ENCODE results near the gene STARD13.
A peak's percentile ranks its signal among the peaks of the same experiment; 100 is the strongest.
"Not testable (repeated sequence)": the region's sequence is repeated elsewhere in the genome, so short reads cannot be mapped to it uniquely, and the experiment has no call there.

The STARD13 gene

DNA sequence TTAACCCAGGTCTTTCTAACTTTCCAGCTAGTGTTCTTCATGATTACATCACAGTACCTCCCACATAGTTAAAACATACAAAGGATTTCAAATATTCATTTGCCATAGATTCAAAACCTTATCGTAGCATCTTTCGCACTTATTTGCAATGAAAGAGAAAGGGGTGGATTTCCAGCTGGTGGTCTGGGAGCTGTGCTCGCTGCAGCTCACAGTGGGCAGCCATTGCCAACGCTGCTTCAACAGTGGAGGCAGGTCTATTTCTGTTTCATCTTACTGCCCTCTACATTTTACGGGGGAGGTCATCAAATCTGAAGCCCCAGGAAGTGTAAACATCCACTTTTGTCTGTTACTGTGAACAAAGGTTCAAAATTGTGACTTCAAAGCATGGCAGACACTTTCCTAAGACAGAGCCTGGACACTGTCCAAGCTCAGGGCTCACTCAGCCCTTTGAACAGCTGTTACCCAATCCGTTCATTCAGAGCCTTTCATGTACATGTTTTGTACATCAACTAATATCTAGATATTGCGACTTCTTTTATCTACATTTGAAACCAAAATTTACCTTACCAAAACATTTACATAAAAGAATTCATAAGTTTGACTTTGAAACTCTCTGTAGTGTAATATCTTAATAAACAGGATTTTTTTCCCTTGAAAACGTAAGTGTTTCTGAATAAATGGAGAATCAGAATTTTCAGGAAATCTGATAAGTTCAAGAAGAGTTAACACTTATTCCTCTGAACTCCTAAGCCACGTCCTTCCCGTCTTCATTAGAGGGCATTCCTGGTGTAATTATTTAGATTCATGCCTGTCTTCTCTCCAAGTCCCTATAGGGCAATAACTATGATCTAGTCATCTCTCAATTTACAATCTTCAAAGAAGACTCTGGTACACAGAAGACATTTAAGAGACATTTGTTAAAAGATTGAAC is 25.1 kb downstream of the STARD13 start:
- no peak for DNase-seq (ENCODE audit: insufficient read length, low spot score)
- no peak for FAIRE-seq

DNA sequence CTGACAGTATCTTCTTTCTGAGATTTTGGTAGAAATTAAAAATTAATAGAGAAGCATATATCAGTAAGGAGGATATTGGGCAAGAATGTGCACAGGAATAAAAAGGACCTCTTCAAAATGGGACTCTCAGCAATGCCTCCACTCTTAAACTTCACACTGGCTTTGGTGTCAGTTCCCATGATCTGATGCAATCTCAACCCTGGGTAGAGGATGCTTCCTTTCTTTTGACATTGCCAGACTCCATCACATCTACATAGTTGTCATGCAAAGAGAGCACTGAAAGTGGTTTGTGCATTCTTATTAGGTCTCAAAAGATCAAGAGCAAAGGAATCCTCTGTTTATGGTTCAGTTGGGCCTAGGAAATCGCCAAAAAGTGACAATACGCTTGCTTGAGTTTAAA is 26.3 kb downstream of the STARD13 start:
- FAIRE-seq (no peak), DNase-seq (ENCODE audit: insufficient read length, low spot score) (no peak)

DNA sequence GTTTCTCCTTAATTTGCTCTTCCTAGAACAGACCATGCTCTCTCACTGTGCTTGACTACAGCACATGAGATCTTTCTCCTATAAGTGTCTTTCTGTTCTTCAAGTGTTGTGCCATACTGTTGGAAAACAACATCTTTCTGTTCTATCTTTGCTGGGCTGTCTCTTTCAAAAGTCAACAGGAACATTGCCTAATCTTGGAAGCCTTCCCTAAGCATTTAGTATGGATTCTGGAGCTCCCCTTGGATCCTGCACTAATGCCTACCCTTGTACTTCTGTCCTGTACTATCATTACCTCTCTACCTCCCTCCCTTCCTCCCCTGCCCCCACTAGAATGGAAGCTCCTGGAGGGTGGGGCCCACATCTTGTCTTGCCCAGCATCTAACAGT is 26.8 kb downstream of the STARD13 start:
- FAIRE-seq = no peak

DNA sequence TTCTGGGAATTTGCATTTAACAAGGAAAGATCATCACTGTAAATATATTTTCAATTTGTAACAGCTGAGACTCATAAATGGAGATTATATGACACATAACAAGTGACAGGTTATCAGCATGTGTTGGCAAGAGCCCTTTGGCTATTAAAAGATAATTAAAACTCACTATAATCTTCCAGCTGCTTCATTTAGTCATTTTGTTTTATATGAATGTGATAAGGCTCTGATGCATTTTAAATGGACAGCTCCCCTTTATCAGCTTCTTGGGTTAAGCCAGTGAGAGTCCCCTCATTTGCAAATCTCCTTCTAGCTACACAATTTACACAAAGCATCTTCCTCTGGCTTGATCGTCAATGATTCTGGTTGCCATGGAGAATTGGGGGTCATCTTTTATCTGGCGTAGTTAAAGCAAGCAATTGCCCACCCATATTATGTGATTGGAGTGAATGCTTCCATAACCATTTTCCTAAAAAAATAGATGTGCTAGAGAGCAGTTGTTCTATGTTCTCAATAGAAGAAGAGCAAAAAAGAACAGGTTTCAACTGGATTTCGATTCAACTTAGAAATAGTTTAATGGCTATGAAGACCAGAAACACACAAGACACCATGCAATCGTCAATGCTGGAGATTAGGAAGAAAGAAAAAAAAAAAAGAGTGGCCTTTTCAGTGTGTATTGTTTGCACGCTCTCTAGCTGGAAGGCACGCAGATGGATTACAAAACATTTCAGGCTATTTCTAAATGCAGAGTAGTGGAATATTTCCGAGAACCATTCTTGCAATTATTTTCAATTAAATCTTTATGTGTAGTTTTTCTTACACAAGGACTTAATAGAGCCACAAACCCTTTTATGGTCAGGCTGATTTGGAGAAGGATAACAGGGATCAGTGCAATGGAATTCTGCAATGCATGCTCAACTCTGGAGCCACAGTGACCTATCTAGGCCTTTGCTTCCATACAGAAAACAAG is 27.4 kb downstream of the STARD13 start:
- no peak for FAIRE-seq
- no peak for DNase-seq (ENCODE audit: insufficient read length, low spot score)

More for the DNA sequence above, 26.8 kb downstream of the STARD13 start:
- DNase-seq (ENCODE audit: insufficient read length, low spot score) = no peak

DNA sequence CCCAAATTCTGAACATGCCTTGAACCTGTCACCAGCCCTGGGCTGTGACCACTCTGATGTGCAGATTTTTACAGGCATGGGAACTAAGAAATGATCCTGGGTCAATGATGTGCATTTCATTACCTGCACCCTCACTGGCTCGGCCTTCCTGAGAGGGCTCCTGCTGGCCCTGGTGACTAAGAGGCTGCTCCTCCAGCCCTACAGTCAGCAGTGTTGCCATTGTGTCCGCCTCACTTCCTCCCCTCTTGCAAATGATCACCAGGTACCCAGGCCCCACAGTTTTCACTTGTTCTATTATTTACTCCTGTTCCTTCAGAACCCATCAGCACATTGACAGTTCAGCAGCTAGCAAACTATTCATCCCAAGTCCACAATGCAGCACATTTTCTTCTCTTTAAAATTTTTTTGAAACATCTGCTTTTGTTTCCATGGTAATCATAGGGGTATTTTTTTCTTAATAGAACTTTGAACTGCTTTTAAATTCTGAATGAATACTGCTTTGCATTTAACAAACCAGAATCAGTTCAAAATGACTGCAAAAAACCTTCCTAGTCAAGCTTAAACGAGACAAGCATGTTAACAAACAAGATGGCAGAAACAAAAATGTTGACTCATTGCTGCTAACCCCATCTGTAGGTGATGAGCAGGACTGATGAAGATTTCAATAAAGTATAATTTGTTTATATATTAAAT is 29.3 kb downstream of the STARD13 start:
- no peak for FAIRE-seq
- no peak for DNase-seq (ENCODE audit: insufficient read length, low spot score)

DNA sequence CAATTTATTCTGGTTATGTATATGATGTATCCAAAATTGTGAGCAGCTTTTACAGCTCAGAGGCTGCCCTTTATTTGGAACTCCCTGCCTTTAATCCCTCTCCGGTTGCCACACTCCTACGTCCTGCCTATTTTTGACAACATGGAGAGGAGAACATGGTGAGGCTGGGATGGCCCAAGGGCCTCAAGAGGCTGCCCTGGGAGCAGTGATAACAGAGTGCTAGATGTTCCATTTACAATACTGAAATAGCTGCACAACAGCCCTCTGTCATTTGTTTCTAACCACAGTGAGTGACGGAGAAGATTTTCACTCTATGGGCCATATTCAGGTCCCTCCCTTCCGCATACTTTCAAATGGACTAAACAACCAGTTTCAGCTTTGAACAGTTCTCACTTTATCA is 33.4 kb downstream of the STARD13 start:
- DNase-seq (ENCODE audit: insufficient read length, low spot score) (no peak), FAIRE-seq (no peak)

DNA sequence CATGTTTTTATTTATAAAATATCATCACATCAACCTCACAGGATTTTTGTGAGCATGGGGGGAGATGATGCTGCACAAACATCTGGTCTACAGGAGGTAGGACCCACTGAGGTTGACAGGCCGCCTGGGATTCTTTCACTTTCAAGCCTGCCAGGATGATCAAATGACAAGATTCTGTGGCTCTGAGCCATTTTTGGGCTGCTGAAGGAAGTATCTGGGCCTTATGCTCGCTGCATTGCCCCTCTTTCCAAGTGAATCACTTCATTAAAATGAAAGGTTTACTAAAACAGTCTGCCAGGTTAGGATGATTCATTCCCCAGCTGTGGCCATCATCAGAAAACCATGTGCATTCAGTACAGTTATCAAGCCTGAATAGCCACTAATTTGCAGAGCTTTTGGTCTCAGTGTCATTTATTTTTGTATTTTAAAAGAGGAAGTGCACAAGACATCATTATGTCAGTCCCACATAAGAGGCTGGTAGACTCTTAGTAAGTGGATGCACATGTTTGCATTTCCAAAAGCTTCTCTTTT is 34.4 kb downstream of the STARD13 start:
- FAIRE-seq (no peak), DNase-seq (ENCODE audit: insufficient read length, low spot score) (no peak)

DNA sequence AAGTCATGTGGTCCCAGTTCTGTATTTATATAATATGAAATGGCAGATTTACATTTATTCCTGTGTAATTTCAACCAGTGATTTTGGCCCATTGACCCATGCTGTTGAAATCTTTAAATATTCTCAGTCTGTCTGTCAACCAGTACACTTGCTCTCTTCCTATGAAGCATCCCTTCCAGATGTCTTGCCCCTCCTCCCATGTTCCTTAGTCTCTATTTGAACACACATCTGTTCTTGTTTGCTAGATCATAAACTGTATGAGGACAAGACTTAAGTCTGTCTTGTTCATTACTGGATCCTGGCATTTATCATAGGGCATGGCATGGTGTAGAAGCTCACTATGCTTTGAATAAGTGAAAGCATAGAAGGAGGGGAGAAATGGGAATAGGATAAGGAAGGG is 34.9 kb downstream of the STARD13 start:
- DNase-seq (ENCODE audit: insufficient read length, low spot score) = no peak

DNA sequence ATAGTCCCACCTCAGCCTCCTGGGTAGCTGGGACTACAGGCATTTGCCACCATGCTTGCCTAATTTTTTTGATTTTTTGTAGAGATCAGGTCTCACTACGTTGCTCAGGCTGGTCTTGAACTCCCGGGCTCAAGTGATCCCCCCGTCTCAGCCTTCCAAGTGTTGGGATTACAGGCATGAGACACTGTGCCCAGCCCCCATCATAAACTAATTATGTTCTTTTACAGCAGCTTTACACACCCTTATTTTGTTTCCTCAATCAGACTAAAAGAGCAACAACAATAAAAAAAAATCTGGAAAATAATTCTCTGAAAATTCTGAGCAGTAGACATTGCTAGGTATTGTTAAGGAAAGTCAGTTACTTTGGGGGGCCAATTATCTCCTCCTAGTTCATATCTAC is 35.7 kb downstream of the STARD13 start:
- FAIRE-seq (no peak), DNase-seq (ENCODE audit: insufficient read length, low spot score) (no peak)

More for the DNA sequence above, 34.9 kb downstream of the STARD13 start:
- no peak for FAIRE-seq

DNA sequence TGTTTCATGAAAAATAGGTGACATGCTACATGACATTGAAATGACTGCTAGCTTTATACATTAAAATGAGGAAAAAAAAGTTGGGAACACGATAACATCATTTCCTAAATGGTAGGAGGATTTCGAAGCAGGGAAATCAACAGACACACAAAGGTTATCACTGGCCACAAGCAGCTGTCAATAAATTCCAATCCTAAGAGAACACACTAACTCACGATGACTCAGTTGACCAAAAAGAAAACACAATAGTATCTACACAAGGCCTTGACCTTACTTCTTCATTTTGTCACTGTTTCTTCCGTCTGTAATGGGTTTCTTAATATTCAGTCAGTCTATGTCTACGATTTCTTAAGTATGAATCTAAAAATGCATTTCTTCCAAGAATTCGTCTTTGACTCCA is 36.5 kb downstream of the STARD13 start:
- FAIRE-seq (peak; percentile 37), DNase-seq (ENCODE audit: insufficient read length, low spot score) (no peak)

DNA sequence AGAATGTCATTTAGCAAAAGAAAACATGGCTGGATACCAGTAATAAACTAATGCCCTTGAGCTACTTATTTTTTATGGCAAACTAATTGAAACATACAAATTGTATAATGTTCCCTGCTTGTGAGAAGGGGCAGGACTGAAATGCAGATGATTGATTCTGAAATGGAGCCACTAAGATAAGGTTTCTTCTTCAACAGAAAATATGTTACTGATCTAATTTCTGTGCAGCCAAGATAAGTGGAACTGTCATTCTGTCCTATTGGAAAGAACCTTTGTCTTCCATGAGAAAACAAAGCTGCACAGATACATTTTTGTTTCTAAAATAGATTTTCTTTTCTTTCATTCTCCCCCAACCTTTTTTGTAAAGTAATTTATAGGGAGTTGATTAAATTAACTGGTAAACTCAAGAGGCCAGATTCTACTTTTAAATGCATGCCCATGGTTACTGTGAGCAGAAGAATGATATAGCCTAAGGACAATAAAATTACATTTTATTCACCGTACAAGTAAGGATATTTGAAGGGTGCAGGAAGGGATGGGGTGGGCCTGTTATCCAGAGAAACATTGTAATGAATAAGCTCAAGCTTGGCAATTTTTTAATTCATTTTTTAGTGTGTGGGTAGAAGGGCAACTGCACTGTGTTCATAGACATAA is 39.9 kb downstream of the STARD13 start:
- no peak for DNase-seq (ENCODE audit: insufficient read length, low spot score)
- FAIRE-seq = no peak

DNA sequence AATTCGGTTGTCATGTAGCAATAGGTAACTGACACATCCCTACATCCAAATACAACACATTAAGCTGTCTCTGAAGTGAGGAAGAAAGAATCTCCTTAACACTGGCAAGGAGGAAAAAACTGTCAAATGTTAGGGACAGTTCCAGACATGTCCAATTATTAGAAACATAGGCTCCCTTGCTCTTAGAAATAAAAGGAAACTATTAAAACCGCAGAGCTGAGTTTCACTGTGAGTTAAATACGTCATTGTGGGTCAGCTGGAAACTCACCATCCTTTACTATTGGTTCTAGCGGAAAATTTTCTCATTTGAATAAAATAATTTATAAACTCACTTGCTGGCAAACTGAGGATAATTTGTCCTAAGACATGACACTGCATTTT is 40.7 kb downstream of the STARD13 start:
- DNase-seq (ENCODE audit: insufficient read length, low spot score) (no peak), FAIRE-seq (no peak)

DNA sequence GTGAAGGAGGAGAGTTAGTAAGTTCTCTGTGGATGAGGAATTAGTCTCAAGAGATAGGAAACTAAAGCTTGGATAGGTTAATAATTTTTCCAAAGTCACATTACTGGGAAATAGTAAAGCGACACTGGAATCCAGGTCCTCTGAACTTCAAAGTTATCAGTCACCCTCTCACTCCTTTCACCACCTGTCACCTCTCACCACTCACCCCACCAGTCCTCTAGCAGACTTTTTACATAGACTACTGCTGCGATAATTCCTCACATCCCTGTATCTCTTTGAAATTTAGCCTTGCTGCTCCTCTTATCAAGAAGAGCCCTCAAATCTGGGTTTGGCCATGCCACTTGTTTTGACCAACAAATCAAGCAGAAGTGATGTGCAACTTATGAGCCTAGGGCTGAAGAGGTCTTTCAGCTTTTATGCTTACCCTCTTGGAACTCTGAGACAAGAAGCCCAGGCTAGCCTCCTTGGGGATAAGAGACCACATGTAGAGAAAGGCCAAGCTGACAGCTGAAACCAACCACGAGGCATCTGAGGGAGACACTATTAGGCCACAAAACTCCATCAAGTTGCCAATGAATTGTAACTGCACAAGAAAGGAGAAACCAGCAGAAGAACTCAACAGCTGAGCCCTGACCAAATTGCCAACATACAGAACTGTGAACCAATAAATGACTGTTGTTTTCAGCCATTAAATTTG is 41.2 kb downstream of the STARD13 start:
- DNase-seq (ENCODE audit: insufficient read length, low spot score) (no peak), FAIRE-seq (no peak)

DNA sequence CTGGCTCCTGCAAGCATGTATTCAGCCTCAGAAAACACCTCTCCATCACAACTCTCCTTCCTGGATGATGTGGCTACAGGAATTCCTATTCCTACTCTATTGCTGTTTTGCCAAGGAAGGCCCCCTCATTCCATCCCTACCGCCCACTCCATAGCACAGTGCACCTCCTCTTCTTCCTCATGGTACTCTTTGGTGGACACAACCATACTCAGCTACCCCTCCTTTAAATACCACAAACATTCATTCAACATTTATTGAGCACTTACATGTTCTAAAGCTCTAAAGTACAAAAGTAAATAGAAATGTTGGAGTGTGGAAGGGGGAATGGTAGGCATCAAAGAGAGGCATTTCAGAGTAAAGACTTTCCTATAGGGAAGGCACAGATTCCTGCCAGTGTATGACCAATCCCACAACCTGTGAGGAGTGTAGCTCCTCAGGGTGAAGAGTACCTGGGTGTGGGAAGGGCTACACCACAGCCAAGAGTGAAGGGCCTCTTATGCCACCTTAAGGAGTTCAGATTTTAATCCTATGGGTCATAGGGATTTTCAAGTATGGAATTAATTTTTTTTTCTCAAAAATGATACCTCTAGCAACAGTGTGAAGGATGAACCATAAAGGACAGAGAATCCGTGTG is 42.5 kb downstream of the STARD13 start:
- FAIRE-seq = no peak

DNA sequence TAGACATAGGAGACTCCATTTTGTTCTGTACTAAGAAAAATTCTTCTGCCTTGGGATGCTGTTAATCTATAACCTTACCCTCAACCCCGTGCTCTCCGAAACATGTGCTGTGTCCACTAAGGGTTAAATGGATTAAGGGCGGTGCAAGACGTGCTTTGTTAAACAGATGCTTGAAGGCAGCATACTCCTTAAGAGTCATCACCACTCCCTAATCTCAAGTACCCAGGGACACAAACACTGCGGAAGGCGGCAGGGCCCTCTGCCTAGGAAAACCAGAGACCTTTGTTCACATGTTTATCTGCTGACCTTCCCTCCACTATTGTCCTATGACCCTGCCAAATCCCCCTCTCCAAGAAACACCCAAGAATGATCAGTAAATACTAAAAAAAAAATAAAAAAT is 43.2 kb downstream of the STARD13 start:
- not testable (repeated sequence) for FAIRE-seq; DNase-seq (ENCODE audit: insufficient read length, low spot score)

More for the DNA sequence above, 42.5 kb downstream of the STARD13 start:
- DNase-seq (ENCODE audit: insufficient read length, low spot score) = no peak

DNA sequence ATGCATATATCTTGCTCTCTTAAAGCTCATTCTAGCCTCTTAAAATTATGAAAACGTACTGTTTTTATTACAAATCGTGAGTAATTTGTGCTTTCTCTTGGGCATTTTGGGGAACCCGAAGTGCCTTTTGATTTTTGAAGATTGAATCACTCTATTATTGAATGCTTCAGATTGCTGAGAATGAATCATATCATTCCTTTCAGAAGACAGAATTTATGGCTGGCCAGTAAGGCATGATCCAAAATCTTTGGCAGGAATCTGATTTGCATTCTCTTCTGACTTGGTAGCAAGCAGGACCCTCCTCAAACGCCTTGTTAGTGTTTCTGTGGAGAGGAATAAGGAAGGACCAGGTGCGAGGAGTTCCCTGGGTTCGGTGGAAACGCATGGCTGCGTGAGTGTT is 49.5 kb downstream of the STARD13 start:
- FAIRE-seq = no peak
- no peak for DNase-seq (ENCODE audit: insufficient read length, low spot score)

DNA sequence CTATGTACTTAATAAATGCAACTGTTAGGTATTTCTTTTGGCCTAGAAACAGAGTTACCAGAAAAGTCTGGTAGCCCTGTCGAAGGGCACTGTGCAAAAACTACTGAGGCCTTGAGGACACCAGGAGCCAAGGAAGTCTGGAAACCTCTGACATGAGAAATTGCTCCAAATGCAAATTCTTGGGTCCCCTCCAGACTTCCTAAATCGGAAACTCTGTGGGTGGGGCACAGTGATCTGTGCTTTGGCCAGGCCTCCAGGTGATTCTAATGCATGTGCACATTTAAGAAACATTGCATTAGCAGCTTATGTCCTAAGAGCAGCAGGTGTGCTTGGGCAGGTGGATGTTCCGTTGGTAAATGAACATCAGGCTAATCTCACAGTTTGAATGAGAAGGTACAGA is 50.0 kb downstream of the STARD13 start:
- FAIRE-seq (no peak), DNase-seq (ENCODE audit: insufficient read length, low spot score) (no peak)

DNA sequence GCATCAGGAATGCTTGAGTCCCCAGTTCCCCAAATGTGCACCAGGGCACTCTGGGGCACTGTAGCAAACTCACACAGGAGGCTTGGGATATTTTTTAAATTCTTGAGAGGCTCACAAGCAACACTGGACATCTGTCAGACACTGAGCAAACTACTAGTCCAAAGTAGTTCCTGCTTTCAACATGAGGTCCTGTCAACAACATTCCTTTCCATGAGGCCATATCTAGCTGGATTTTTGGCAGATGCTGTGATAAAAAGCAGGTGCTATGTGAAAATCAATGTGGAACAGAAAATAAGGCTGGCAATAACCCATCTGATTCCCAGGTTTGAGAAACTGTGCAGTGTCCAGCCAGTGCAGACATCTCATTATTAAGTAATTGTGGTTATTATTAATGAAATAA is 50.5 kb downstream of the STARD13 start:
- no peak for DNase-seq (ENCODE audit: insufficient read length, low spot score)
- FAIRE-seq = no peak

DNA sequence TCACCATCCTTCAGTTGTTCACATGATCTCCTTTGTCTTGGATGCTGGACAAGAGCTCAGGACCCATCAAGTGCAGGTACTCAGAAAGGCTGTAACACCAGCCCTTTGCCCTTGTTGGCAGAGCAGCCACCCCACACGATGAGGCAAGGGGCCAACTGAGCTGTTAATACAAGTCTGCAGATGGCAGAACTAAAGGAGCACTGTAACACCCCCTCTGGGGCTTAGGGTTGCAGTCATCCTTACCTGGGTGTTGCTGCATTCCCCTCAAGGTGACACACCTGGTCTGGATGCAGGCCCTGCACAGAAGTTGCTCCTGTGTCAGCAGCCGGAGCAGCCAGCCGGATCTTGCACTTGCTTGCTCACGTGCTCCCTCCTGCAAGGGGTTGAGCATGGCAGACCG is 52.0 kb downstream of the STARD13 start:
- no peak for DNase-seq (ENCODE audit: insufficient read length, low spot score)
- FAIRE-seq = no peak

All from GM19239 (cell line).